ENCODE data around the gene SLC22A14.

The SLC22A14 gene

DNA sequence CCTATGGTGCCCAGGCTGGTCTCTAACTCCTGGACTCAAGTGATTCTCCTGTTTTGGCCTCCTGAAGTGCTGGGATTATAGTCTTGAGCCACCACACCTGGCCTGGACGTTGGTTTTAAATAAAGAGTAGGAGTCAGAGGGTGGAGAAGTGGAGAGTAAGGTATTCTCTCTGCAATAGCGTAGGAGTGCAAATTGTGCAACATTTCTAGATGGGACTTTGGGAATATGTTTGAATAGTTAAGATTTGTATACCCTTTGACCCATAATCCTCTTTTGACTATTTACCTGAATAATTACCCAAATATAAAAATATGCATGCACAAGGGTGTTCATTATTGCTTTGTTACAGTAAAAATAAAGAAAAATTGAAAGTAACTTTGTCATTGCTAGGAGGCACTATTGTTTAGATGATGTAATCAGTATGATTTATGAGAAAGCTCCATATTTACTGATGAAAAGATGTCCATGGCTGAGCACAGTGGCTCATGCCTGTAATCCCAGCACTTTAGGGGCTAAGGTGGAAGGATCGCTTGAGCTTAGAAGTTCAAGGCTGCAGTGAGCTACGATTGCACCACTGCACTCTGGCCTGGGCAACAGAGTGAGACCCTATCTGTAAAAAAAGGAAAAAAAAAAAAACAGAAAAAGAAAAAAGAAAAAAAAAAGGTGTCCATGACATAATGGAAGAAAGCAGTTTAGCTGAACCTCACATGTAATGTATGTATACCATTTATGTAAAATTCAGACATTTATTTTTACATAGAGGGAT is 49.3 kb downstream of the SLC22A14 start:
- H3K9ac ChIP-seq (ENCODE audit: low read length), result no peak overlapping the region
- no peak overlapping the region for H3K27ac ChIP-seq (ENCODE audit: low read depth, low read length, poor library complexity, severe bottlenecking)
- TF ChIP-seq EZH2 (IDR thresholded peaks at IDR 0.05; ENCODE audit: borderline replicate concordance, low read length), result no peak
- TF ChIP-seq, protein P1, sequence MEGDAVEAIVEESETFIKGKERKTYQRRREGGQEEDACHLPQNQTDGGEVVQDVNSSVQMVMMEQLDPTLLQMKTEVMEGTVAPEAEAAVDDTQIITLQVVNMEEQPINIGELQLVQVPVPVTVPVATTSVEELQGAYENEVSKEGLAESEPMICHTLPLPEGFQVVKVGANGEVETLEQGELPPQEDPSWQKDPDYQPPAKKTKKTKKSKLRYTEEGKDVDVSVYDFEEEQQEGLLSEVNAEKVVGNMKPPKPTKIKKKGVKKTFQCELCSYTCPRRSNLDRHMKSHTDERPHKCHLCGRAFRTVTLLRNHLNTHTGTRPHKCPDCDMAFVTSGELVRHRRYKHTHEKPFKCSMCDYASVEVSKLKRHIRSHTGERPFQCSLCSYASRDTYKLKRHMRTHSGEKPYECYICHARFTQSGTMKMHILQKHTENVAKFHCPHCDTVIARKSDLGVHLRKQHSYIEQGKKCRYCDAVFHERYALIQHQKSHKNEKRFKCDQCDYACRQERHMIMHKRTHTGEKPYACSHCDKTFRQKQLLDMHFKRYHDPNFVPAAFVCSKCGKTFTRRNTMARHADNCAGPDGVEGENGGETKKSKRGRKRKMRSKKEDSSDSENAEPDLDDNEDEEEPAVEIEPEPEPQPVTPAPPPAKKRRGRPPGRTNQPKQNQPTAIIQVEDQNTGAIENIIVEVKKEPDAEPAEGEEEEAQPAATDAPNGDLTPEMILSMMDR (IDR thresholded peaks at IDR 0.05; ENCODE audit: low read length), result no peak
- H3K4me3 ChIP-seq (ENCODE audit: low read depth, low read length, poor library complexity, severe bottlenecking), result no peak overlapping the region
- H3K4me2 ChIP-seq (ENCODE audit: low read length), result no peak overlapping the region
- no peaks in the 10 kb centered on the region for H3K4me1 ChIP-seq (ENCODE audit: insufficient read depth, low read length, severe bottlenecking)
- H3K27me3 ChIP-seq (ENCODE audit: insufficient read depth, low read length), result no peaks in the 10 kb centered on the region
- no peaks in the 10 kb centered on the region for H4K20me1 ChIP-seq (ENCODE audit: insufficient read depth, low read length)
- no peaks in the 10 kb centered on the region for H3K79me2 ChIP-seq (ENCODE audit: insufficient read depth, low read length)
- H3K36me3 ChIP-seq (ENCODE audit: insufficient read depth, low read length), result no peaks in the 10 kb centered on the region
- H3K9me3 ChIP-seq (ENCODE audit: low read length), result no peaks in the 10 kb centered on the region
- H3F3A ChIP-seq (ENCODE audit: insufficient read depth, low read length), result no peaks in the 10 kb centered on the region
- H2AFZ ChIP-seq (ENCODE audit: low read length), result no peak overlapping the region
- no peaks in the 10 kb centered on the region for H3K9me2 ChIP-seq (ENCODE audit: low read depth, low read length)

DNA sequence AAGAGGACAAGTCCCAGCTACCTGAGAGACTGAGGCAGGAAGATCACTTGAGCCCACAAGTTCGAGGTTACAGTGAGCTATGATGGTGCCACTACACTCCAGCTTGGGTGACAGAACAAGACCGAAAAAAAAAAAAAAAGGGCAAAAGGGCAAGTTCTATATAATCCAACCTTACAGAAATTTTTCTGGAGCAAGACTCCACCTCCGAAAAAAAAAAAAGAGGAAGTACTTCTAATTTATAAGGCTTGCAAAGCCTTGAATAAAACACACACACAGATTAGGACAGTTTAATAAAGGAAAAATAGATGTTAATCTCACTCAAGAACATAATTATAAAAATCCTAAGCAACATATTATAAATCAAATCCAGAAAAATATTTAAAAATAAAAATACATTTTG is 50.1 kb downstream of the SLC22A14 start:
- no peak overlapping the region for H3K27ac ChIP-seq (ENCODE audit: low read depth, low read length, poor library complexity, severe bottlenecking)
- no peaks in the 10 kb centered on the region for H3K36me3 ChIP-seq (ENCODE audit: insufficient read depth, low read length)
- H3K4me1 ChIP-seq (ENCODE audit: insufficient read depth, low read length, severe bottlenecking), result no peaks in the 10 kb centered on the region
- no peaks in the 10 kb centered on the region for H3F3A ChIP-seq (ENCODE audit: insufficient read depth, low read length)
- H4K20me1 ChIP-seq (ENCODE audit: insufficient read depth, low read length), result no peaks in the 10 kb centered on the region
- no peaks in the 10 kb centered on the region for H3K9me3 ChIP-seq (ENCODE audit: low read length)
- no peaks in the 10 kb centered on the region for H3K9me2 ChIP-seq (ENCODE audit: low read depth, low read length)
- no peak for TF ChIP-seq EZH2 (IDR thresholded peaks at IDR 0.05; ENCODE audit: borderline replicate concordance, low read length)
- TF ChIP-seq, protein P1 (IDR thresholded peaks at IDR 0.05; ENCODE audit: low read length), result no peak
- no peak overlapping the region for H3K4me2 ChIP-seq (ENCODE audit: low read length)
- H3K4me3 ChIP-seq (ENCODE audit: low read depth, low read length, poor library complexity, severe bottlenecking), result no peak overlapping the region
- no peaks in the 10 kb centered on the region for H3K27me3 ChIP-seq (ENCODE audit: insufficient read depth, low read length)
- no peak overlapping the region for H3K9ac ChIP-seq (ENCODE audit: low read length)
- no peaks in the 10 kb centered on the region for H3K79me2 ChIP-seq (ENCODE audit: insufficient read depth, low read length)
- no peak overlapping the region for H2AFZ ChIP-seq (ENCODE audit: low read length)

DNA sequence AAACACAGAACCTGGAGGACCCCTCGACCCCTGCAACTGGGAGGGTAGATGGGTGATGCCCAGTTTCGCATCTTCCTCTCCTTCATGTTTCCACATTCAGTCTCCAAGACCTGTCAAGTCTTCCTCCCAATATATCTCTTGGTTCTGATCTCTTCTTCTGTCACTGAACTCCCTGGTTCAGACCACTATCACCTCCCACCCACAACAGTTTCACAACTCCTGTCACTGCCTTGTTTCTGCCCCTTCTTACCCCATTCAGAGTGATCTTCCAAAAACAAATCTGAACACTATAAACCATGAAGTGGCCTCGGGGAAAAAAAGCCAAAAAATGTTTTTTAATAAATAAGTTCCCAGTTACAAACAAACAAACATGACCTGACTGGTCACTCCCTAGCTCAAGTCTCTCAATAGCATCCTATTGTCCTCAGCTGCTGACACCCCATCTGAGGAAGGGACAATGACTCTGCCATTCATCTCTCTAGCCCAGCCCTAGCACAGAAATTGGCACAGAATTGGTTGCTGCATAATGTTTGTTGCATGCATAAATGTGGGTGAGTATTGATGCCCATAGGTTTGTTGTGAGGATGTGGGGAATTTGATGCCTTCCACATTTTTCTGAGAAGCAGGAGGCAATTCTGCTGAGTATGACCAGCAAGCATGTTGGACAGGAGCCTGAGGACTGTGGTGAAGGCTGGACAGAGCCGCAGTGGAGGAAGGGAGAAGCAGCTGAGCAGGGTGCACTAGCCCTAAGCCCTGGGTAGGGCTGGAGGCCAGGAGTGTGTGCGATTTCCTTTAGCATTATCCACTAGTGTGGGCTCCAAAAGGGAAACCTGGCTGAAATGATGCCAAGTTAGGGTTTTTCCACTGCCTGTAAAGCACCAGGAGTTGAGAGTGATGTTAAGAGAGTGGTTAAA is 52.3 kb downstream of the SLC22A14 start:
- H3K9me3 ChIP-seq (ENCODE audit: low read length), result no peaks in the 10 kb centered on the region
- no peaks in the 10 kb centered on the region for H3K4me1 ChIP-seq (ENCODE audit: insufficient read depth, low read length, severe bottlenecking)
- no peaks in the 10 kb centered on the region for H3K27me3 ChIP-seq (ENCODE audit: insufficient read depth, low read length)
- no peaks in the 10 kb centered on the region for H3F3A ChIP-seq (ENCODE audit: insufficient read depth, low read length)
- H4K20me1 ChIP-seq (ENCODE audit: insufficient read depth, low read length), result no peaks in the 10 kb centered on the region
- H3K4me2 ChIP-seq (ENCODE audit: low read length), result no peak overlapping the region
- H3K36me3 ChIP-seq (ENCODE audit: insufficient read depth, low read length), result no peaks in the 10 kb centered on the region
- H3K27ac ChIP-seq (ENCODE audit: low read depth, low read length, poor library complexity, severe bottlenecking), result no peak overlapping the region
- no peaks in the 10 kb centered on the region for H3K79me2 ChIP-seq (ENCODE audit: insufficient read depth, low read length)
- H2AFZ ChIP-seq (ENCODE audit: low read length), result no peak overlapping the region
- no peak overlapping the region for H3K9ac ChIP-seq (ENCODE audit: low read length)
- H3K4me3 ChIP-seq (ENCODE audit: low read depth, low read length, poor library complexity, severe bottlenecking), result no peak overlapping the region
- no peak for TF ChIP-seq EZH2 (IDR thresholded peaks at IDR 0.05; ENCODE audit: borderline replicate concordance, low read length)
- TF ChIP-seq, protein P1 (IDR thresholded peaks at IDR 0.05; ENCODE audit: low read length), result no peak
- H3K9me2 ChIP-seq (ENCODE audit: low read depth, low read length), result no peaks in the 10 kb centered on the region

All from OCI-LY1 (cell line).